Cardiac muscle cell (in vitro differentiated cells and primary cell): Measurements from ENCODE around the gene RAPGEF1. TPM values are rescaled to one million over a fixed set of nuclear protein-coding genes. Genes with fewer than 3 reads are reported as not detected.

Experiments used
- DNase-seq, 2 donors: peaks; one replicate each; pipeline versions ENCODE4 v3.0.0 to v3.0.0-alpha.2; 2010 to 2017; ENCODE audit warnings: low read depth in 1 of 2, low spot score in 1 of 2
- H3K27ac ChIP-seq: fragments of 200-600 bp; sonication (generic); 2 replicates; pipeline ENCODE4 v1.5.1; 2016
- H3K27me3 ChIP-seq: fragments of 200-600 bp; sonication (generic); 2 replicates; pipeline ENCODE4 v1.6.0; 2016; ENCODE audit warnings: control low read depth
- H3K36me3 ChIP-seq: fragments of 200-600 bp; sonication (generic); 2 replicates; pipeline ENCODE4 v1.5.1; 2016; ENCODE audit warnings: control low read depth
- H3K4me1 ChIP-seq: fragments of 200-600 bp; sonication (generic); 2 replicates; pipeline ENCODE4 v1.8.1; 2017; ENCODE audit warnings: low read depth, mild to moderate bottlenecking, mixed run types
- H3K4me3 ChIP-seq: fragments of 200-600 bp; sonication (generic); 2 replicates; pipeline ENCODE4 v1.5.1; 2016; ENCODE audit warnings: mild to moderate bottlenecking
- H3K9me3 ChIP-seq: fragments of 200-600 bp; sonication (generic); 2 replicates; pipeline ENCODE4 v1.5.1; 2017; ENCODE audit warnings: low read depth, mild to moderate bottlenecking, control low read depth
- polyA plus RNA-seq: library from polyadenylated mRNA; unstranded; fragments of >200 nt; fragmentation: Nextera tagmentation; extraction: Ambion mirVana; gene quantifications from 2 replicates; pipeline ENCODE4 v1.2.1, GENCODE V29; 2016
- total RNA-seq: library from RNA; depleted of rRNA; stranded (reverse); fragments of >200 nt; gene quantifications from 2 replicates; pipeline ENCODE4 v1.2.3, GENCODE V29; 2016
- TF ChIP-seq, protein P1 (sequence below): IDR thresholded peaks from 2 replicates; pipeline ENCODE4 v1.5.1; 2012; ENCODE audit warnings: low read depth, mild to moderate bottlenecking, low read length

The RAPGEF1 gene
- total and polyA plus RNA-seq, 2 experiments from 2014 or later = 42.1 to 51.1 TPM

DNA sequence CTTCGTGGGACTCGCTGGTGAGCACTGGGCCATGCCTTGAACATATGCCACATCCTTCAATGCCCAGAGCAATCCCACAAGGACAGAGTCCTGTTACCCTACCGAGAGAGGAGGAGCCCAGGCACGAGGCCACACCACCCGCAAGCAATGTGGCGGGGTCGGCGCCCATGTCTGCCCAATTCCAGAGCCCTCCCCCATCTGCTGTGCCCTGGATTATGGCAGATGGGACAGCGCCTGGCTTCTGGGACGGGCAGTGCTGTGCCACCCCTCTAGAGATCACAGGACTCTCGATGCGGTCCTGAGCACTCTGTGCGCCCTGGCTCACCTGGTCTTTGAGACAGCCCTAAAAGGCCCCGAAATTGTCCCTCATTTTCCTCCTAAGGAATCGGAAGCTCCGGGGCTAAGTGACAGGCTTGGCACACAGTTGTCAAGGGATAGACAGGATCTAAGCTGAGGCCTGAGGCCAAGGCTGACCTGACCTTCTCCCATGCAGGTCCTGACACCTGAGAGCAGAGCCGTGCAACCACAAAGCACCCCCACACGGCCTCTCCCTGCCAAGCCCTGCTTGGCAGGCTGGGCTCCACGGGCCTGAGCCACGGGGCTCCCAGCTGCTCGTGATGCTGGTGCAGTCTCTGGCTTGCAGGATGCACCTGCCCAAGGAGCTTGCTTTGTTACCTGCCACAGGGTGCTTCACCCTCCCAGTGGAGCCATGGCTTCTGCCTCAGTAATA lies 145.8 kb downstream of the RAPGEF1 start:
- no peak for DNase-seq
- Histone ChIP-seq H3K4me1 (no peaks in the 10 kb centered on the region), H3K27me3 (no peaks in the 10 kb centered on the region), H3K27ac (no peak overlapping the region), H3K4me3 (no peak overlapping the region), H3K9me3 (no peaks in the 10 kb centered on the region), H3K36me3 (peaks cover 3% of the 10 kb centered on the region)
- TF ChIP-seq, protein P1, sequence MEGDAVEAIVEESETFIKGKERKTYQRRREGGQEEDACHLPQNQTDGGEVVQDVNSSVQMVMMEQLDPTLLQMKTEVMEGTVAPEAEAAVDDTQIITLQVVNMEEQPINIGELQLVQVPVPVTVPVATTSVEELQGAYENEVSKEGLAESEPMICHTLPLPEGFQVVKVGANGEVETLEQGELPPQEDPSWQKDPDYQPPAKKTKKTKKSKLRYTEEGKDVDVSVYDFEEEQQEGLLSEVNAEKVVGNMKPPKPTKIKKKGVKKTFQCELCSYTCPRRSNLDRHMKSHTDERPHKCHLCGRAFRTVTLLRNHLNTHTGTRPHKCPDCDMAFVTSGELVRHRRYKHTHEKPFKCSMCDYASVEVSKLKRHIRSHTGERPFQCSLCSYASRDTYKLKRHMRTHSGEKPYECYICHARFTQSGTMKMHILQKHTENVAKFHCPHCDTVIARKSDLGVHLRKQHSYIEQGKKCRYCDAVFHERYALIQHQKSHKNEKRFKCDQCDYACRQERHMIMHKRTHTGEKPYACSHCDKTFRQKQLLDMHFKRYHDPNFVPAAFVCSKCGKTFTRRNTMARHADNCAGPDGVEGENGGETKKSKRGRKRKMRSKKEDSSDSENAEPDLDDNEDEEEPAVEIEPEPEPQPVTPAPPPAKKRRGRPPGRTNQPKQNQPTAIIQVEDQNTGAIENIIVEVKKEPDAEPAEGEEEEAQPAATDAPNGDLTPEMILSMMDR = no peak

DNA sequence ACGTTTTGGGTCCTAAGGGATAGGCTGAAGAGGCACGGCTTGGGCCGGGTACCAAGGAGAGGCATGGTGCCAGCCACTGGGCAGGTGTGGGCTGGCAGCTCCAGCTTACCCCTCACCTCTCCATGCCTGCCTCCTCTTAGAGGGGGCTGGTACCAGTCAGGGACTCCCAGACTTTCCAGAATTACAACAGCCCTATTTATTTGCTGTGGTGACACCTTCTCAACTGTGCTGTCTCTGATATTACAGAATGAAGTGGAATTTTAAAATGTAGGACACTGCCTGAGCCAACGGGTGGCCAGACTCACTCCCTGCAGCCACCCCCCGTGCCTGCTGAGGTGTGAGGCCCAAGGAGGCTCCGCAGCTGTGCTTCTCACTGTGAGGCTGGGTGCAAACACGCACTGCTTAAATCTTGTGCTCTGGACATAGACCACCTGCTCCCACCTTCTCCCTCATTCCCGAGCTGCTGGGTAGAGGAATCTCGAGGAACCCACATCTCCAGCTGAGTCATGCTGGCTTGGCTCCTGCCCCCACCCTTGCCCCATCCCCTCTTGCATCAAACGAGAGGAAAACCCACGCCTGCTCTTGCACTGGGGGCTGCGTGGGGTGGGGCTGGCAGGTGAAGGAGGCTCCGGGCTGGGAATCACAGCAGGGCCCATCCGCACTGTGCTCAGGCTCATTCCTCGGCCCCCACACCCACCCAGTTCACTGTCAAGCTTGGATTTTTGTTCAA lies 146.6 kb downstream of the RAPGEF1 start:
- TF ChIP-seq, protein P1 = no peak
- DNase-seq = peak in 1 of 2 donors; percentile 18
- H3K36me3 ChIP-seq = peaks cover 3% of the 10 kb centered on the region

DNA sequence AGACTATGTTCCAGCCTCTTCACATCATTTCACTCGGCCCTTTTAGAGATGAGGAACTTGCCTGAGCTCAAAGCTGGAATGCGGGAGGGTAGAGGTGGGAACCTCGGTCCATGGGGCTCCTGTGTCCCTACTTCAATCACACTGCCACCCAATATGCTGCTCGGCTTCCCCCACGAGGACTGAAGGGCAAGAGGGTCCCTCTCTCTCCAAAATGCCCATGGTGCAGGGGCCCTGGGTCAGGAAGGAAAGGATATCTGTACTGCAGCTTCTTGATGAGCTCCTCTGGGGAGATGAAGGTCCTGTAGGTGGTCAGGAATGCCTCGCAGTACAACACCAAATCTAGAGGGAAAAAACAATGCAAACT lies 148.0 kb downstream of the RAPGEF1 start:
- Histone ChIP-seq H3K4me3 (no peak overlapping the region), H3K27me3 (no peaks in the 10 kb centered on the region), H3K9me3 (no peaks in the 10 kb centered on the region), H3K36me3 (no peaks in the 10 kb centered on the region), H3K27ac (no peak overlapping the region), H3K4me1 (no peaks in the 10 kb centered on the region)
- DNase-seq = no peak
- TF ChIP-seq, protein P1 = no peak

More for the DNA sequence above, 146.6 kb downstream of the RAPGEF1 start:
- Histone ChIP-seq H3K27me3 (no peaks in the 10 kb centered on the region), H3K4me3 (no peak overlapping the region), H3K27ac (no peak overlapping the region), H3K4me1 (no peaks in the 10 kb centered on the region), H3K9me3 (no peaks in the 10 kb centered on the region)

DNA sequence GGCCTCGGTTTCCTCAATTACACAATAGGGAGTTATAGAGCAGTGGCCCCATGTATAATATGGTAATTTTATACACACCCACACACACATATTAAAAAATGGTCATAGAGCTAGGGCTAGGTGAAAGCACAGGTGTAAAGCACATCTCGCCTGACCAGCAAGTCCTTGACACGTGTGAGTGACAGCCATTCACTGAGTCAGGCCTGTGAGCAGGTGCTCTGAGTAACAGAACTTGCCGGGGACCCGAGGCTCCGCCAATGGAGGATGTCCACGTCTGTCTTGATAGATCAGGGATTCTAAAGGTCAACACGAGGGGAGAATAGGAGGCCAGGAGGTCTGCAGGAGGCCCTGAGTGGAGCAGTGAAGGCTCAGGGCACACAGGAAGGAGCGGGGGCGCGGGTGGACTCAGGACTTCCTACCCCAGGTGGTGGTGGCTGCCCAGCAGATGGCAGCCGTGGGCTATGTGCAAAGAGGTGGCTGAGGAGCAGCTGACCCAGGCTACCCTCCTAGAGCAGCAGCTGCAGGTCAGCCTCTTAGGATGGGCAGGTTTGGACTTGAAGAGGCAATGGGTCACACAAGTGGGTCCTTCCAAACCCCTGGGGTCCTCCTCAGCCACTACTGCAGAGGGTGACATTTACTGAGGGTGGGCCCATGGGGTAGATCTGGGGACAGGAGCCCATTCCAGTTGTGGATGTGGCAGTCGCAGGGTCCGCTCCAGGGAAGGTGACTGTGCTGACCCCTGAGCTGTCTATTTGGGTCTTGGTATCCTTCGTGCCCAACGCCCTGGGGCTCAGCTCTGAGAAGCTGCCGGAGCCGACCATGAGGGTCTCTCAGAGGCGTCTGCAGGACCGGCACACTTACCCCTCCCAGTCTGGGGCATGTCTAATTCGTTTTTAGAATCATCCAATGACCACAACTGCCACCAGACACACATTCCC lies 148.7 kb downstream of the RAPGEF1 start:
- Histone ChIP-seq H3K9me3 (no peaks in the 10 kb centered on the region), H3K4me1 (no peaks in the 10 kb centered on the region), H3K27me3 (no peaks in the 10 kb centered on the region), H3K27ac (no peak overlapping the region), H3K36me3 (no peaks in the 10 kb centered on the region), H3K4me3 (no peak overlapping the region)
- DNase-seq = peak; percentile 83 to 85
- TF ChIP-seq, protein P1 = peak; percentile 89

DNA sequence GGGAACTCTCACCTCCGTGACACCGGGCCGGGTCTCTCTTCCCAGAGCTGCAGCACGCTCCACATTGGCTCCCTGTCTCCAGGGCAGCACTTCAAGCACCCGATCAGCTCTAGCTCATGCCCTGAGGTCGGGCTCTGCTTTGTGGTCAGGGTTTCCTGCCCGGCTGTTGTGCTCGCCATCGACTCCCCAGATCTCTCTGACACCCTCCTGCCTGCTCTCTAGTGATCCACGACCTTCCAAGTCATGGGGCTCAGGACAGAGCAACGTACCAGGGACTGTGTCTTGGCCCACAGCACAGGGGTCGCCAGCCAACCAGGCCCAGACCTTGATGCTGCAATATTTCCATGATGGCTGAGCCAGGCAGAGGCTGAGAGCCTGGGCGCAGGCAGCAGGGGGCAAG lies 149.4 kb downstream of the RAPGEF1 start:
- no peak overlapping the region for H3K4me3 ChIP-seq
- H3K27ac ChIP-seq = no peak overlapping the region
- no peaks in the 10 kb centered on the region for H3K4me1 ChIP-seq
- TF ChIP-seq, protein P1 = no peak
- H3K27me3 ChIP-seq = no peaks in the 10 kb centered on the region
- H3K36me3 ChIP-seq = no peaks in the 10 kb centered on the region
- DNase-seq = no peak
- H3K9me3 ChIP-seq = no peaks in the 10 kb centered on the region
